UCSD-AML1 (cell line): ENCODE data around the gene CYP2B6.
A peak's percentile ranks its signal among the peaks of the same experiment; 100 is the strongest.
"Not testable (repeated sequence)": the region's sequence is repeated elsewhere in the genome, so short reads cannot be mapped to it uniquely, and the experiment has no call there.

Source experiments
- DNase-seq: peaks from one replicate; lab custom pipeline; 2025; ENCODE audit not compliant: unreplicated experiment; lab: John Stamatoyannopoulos, UW

The CYP2B6 gene

GRCh38 chr19:40990972-40991381, at the start of gene CYP2B6:
Gene CYP2B6, plus strand, starts transcription at chr19:40991282. Its CDS starts 24 bp downstream, at chr19:40991306.
- DNase-seq = no peak

DNA sequence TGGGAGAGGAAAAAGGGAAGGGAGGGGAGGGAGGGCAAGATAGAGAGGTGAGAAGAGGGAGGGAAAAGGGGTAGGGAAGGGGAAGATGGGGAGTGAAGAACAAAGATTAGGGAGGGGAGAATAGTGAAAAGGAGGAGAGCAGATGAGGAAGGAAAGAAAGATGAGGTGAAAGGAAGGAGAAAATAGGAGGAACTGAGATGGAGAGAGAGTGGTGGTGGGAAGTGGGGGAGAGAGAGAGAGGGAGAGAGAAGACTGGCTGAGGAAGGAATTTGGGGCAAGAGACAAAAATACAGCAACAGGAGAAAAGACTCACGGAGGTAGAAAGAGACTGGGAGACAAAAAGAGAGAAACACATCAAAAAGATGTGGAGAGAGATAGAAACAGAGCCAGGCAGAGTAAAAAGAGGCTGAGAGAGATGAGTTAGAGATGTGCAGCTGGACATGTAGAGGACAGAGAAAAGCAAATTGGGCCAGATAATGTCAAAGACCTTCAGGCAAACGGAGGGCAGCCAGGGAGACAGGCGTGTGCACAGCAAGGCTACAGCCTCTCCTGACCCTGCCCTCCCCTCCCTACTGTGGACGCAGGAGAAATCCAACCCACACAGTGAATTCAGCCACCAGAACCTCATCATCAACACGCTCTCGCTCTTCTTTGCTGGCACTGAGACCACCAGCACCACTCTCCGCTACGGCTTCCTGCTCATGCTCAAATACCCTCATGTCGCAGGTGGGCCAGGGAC, 49.4 kb upstream of the CYP2B6 start:
- DNase-seq = no peak

- no peak for DNase-seq
Observed at GRCh38 chr19:40945645-40946044, 45.4 kb upstream of the CYP2B6 start.

DNA sequence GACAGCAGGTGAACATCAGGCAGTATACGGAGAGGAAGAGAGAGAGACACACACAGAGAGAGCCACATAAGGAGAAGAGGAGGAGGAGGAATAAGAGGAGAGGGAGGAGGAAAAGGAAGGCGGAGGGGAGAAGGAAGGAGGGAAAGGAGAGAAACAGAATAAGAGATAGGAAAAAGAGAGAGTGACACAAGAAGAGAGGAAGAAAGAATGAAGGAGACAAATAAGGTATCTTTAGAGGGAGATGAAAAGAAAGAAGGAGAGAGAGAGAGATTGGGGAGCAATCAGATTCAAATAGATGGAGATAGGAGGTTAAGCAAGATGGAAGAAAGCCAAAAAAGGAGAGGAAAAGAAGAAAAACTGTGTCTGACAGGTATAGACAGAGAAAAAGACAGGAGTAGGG, 44.0 kb upstream of the CYP2B6 start:
- no peak for DNase-seq

DNA sequence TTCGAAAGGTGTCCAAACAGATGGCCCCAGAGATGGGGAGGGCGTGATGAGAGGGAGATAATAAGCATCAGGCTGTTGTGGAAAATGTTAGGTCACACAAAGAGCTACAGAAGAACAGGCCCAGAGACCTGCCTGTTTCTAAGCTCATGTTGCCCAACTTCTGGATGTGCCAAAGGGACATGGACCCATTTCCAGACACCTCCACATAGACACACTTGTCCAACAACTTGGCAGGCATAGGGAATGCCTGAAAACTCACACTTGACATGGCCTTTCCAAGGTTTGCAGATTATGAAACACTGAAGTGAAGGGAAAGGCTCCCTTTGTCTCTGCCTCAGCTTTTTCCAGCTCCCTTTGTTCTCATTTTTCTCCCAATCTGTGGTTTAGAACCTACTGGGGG, 43.5 kb upstream of the CYP2B6 start:
- DNase-seq = no peak

DNA sequence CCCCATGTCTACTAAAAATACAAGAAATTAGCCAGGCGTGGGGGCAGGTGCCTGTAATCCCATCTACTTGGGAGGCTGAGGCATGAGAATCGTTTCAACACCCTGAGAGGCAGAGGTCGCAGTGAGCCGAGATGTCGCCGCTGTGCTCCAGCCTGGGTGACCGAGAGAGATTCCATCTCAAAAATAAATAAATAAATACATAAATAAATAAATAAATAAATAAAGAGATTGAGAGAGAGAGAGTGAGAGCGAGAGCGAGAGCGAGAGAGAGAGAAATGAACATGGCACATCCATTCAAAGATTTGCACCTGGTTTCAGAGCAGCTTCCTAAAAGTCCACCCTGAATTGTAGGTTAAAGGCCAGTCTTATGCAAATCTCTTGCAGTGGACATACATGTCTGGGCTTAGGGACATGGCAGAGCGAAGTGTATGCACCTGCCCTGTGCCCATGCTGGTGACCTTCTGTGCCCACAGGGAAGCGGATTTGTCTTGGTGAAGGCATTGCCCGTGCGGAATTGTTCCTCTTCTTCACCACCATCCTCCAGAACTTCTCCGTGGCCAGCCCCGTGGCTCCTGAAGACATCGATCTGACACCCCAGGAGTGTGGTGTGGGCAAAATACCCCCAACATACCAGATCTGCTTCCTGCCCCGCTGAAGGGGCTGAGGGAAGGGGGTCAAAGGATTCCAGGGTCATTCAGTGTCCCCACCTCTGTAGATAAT, 42.3 kb upstream of the CYP2B6 start:
- DNase-seq = no peak

DNA sequence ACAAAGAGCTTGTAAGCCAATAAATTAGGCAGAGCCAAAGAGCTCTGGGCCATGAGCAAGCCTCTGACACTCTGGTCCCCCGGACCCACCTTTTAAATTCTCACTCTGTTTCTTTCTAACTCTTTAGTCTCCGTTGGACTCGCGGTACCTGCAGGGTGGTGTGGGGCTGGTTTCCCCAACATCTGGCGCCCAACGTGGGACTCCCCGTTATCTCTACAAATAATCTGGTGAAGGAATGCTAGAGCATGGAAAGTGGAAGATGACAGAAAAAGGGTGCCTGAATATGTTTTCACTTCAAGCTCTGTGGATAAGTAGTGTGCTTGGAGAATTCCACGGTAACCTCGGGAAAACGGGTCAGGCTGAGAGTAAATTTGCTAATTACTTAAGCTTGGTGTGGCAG, 36.5 kb upstream of the CYP2B6 start:
- DNase-seq = no peak

DNA sequence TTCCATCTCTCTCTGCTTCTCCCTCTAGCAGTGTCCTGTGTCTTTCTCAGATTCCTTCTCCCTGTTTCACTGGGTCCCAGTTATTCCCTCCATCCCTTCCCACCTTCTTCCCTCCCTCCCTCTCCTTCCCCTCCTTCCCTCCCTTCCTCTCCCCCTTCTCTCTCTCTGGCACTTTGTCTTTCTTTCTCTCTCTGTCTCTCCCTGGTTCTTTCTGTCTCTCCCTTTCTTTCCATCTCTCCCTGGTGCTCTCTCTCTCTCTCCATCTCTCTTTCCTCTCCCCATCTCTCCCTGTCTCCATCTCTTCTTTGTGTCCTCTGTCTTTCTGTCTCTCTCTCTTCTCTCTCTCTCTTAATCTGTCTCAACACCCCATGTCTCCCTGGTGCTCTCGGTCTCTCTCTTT, 31.7 kb upstream of the CYP2B6 start:
- no peak for DNase-seq

- no peak for DNase-seq
Observed at GRCh38 chr19:40960062-40960685, 30.9 kb upstream of the CYP2B6 start.

DNA sequence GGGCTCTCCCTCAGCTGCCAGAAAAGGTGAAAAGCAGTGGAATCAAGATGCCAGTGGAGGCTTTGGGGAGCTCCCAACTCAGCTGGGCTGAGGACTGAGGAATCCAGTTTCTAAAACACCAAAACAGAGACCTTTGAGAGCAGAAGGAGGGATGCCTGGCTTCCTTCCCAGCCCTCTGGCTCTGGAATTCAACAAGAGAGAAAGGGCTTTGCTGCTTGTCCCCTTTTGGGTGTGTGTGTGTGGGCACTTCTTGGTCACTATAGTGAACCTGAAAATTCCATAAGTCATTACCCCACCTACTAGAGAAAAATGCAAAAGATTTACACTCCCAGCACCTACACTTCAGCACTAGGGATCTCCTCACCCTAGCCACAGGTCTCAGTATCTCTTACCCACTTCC, 30.3 kb upstream of the CYP2B6 start:
- DNase-seq = no peak

- DNase-seq = no peak
Observed at GRCh38 chr19:40962460-40962961, 28.6 kb upstream of the CYP2B6 start.

- not testable (repeated sequence) for DNase-seq
Observed at GRCh38 chr19:40964361-40964760, 26.7 kb upstream of the CYP2B6 start.

DNA sequence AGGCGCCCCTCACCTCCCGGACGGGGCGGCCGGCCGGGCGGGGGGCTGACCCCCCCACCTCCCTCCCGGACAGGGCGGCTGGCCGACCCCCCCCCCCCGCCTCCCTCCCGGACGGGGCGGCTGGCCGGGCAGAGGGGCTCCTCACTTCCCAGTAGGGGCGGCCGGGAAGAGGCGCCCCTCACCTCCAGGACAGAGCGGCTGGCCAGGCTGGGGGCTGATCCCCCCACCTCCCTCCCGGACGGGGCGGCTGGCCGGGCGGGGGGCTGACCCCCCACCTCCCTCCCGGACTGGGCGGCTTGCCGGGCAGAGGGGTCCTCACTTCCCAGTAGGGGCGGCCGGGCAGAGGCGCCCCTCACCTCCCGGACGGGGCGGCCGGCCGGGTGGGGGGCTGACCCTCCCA, 25.7 kb upstream of the CYP2B6 start:
- DNase-seq = not testable (repeated sequence)

GRCh38 chr19:40966591-40966990, 24.5 kb upstream of the CYP2B6 start:
- DNase-seq = not testable (repeated sequence)

- not testable (repeated sequence) for DNase-seq
Observed at GRCh38 chr19:40968065-40968464, 23.0 kb upstream of the CYP2B6 start.

GRCh38 chr19:40969721-40970120, 21.4 kb upstream of the CYP2B6 start:
- DNase-seq = not testable (repeated sequence)

DNA sequence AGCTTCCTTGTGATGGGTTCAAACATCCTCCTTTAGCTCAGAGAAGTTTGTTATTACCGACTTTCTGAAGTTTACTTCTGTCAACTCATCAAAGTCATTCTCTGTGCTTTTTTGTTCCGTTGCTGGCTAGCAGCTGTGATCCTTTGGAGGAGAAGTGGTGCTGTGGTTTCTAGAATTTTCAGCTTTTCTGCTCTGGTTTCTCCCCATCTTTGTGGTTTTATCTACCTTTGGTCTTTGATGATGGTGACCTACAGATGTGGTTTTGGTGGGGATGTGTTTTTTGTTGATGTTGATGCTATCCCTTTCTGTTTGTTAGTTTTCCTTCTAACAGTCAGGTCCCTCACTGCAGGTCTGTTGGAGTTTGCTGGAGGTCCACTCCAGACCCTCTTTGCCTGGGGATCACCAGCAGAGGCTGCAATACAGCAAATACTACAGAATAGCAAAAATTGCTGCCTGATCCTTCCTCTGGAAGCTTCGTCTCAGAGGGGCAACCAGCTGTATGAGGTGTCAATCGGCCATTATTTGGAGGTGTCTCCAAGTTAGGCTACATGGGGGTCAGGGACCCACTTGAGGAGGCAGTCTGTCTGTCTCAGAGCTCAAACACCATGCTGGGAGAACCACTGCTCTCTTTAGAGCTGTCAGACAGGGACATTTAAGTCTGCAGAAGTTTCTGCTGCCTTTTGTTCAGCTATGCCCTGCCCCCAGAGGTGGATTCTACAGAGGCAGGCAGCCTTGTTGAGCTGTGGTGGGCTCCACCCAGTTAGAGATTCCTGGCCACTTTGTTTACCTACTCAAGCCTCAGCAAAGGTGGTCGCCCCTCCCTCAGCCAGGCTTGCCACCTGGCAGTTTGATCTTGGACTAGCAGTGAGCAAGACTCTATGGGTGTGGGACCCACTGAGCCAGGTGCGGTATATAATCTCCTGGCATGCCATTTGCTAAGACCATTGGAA, 20.4 kb upstream of the CYP2B6 start:
- DNase-seq = not testable (repeated sequence)

DNA sequence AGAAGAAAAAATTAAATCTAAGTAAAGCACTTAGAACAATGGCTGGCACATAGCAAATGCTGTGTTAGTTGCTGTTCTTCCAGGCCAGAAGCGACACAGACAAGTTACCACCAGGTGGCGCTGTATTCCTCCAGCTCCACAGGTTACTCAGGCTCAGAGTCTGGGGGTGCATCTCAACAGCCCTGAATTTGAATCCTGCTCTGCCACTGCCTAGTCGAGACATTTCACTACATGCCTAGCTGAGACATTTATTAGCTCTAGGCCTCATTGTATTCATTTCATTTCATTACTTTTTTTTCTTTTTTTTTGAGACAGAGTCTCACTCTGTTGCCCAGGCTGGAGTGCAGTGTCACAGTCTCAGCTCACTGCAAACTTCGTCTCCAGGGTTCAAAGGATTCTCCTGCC, 16.4 kb upstream of the CYP2B6 start:
- DNase-seq = peak; percentile 52

GRCh38 chr19:40976134-40976533, 14.9 kb upstream of the CYP2B6 start:
- no peak for DNase-seq

DNA sequence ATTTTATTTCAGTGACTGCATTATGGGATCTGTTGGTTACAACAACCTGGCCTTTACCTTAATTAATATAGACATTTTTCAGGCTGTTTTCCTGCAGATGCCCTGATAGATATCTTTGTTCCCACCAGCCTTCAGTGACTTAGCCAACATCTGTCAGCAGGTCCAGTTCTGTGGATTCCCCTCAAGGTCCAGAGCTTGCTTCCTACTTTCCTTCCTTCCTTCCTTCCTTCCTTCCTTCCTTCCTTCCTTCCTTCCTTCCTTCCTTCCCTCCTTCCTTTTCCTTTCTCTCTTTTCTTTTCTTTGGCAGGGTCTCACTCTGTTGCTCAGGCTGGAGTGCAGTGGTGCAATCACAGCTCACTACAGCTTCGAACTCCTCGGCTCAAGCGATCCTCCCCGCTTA, 14.4 kb upstream of the CYP2B6 start:
- DNase-seq = no peak

- DNase-seq = not testable (repeated sequence)
Observed at GRCh38 chr19:40979759-40980158, 11.3 kb upstream of the CYP2B6 start.
